ACC112 (cell line): Measurements from ENCODE around the gene DNPH1.
A peak's percentile ranks its signal among the peaks of the same experiment; 100 is the strongest.

Experiments
- H2AFZ ChIP-seq: fragments of 200-600 bp; sonication (generic); one replicate; pipeline ENCODE4 v1.6.0; 2017; ENCODE audit warnings: antibody characterized with exemption, low read length; ENCODE audit not compliant: unreplicated experiment
- H3K27ac ChIP-seq: fragments of 200-600 bp; sonication (generic); 2 replicates; pipeline ENCODE4 v1.5.1; 2014; ENCODE audit warnings: low read depth, mild to moderate bottlenecking, antibody characterized with exemption, low read length, moderate library complexity
- H3K27me3 ChIP-seq: fragments of 200-600 bp; sonication (generic); 2 replicates; pipeline ENCODE4 v1.6.1; 2014; ENCODE audit warnings: mild to moderate bottlenecking, antibody characterized with exemption, low read length, moderate library complexity, mixed read lengths; ENCODE audit not compliant: insufficient read depth
- H3K36me3 ChIP-seq: fragments of 200-600 bp; sonication (generic); 2 replicates; pipeline ENCODE4 v1.6.1; 2016; ENCODE audit warnings: mild to moderate bottlenecking, antibody characterized with exemption, low read length, moderate library complexity, mixed read lengths; ENCODE audit not compliant: insufficient read depth
- H3K4me1 ChIP-seq: fragments of 200-600 bp; sonication (generic); one replicate; pipeline ENCODE4 v1.6.1; 2016; ENCODE audit warnings: low read length, mixed read lengths; ENCODE audit not compliant: insufficient read depth, unreplicated experiment, control insufficient read depth
- H3K4me3 ChIP-seq: fragments of 200-600 bp; sonication (generic); 2 replicates; pipeline ENCODE4 v1.5.1; 2014; ENCODE audit warnings: mild to moderate bottlenecking, low read depth, low read length
- H3K79me2 ChIP-seq: fragments of 200-600 bp; sonication (generic); one replicate; pipeline ENCODE4 v1.6.0; 2016; ENCODE audit warnings: low read length; ENCODE audit not compliant: control insufficient read depth, unreplicated experiment, insufficient read depth

Gene DNPH1

GRCh38 chr6:43241446-43241845, 12.2 kb upstream of the DNPH1 start:
- Histone ChIP-seq H3K4me1 (no peaks in the 10 kb centered on the region), H3K27ac (no peak overlapping the region), H2AFZ (no peak overlapping the region), H3K36me3 (no peaks in the 10 kb centered on the region), H3K27me3 (peaks cover 87% of the 10 kb centered on the region), H3K4me3 (no peak overlapping the region), H3K79me2 (no peaks in the 10 kb centered on the region)

DNA sequence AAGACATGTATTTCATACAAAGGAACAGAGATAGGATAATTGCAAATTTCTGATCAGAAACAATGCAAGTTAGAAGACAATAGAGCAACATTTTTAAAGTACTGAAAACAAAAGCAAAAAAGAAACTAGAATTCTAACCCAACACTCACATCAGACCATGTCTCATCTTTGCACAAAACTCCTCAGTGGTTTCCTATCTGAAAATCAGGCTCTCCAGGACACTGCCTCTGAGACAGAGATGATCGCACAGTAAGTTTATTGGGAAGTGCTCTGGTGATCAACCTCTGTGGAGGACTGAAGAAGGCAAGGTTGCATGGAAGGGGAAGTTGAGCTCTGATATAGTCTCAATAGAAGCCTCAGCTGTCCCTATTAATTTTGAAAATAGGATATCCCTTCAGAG, 11.7 kb upstream of the DNPH1 start:
- Histone ChIP-seq H3K79me2 (no peaks in the 10 kb centered on the region), H3K27ac (no peak overlapping the region), H3K4me3 (no peak overlapping the region), H3K36me3 (no peaks in the 10 kb centered on the region), H3K4me1 (no peaks in the 10 kb centered on the region), H2AFZ (no peak overlapping the region), H3K27me3 (peaks cover 86% of the 10 kb centered on the region)

- Histone ChIP-seq H3K27ac (no peak overlapping the region), H3K79me2 (no peaks in the 10 kb centered on the region), H3K4me3 (no peak overlapping the region), H2AFZ (no peak overlapping the region), H3K4me1 (no peaks in the 10 kb centered on the region), H3K27me3 (peaks cover 67% of the 10 kb centered on the region), H3K36me3 (no peaks in the 10 kb centered on the region)
Observed at GRCh38 chr6:43239054-43239453, 9.8 kb upstream of the DNPH1 start.

DNA sequence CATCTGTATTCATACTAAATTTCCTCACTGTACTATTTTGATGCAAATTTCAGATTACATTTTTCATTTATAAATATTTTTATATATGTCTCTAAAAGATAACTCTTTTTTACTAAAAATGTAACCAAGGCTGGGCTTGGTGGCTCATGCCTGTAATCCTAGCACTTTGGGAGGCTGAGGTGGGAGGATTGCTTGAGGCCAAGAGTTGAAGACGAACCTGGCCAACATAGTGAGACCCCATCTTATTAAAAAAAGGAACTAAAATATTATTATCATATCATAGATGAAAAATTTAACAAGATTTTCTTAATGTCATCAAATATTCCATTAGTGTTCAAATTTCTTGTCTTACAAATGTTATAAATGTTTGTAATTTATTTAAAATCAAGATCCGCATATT, 6.6 kb upstream of the DNPH1 start:
- Histone ChIP-seq H2AFZ (no peak overlapping the region), H3K27ac (no peak overlapping the region), H3K27me3 (peaks cover 43% of the 10 kb centered on the region), H3K36me3 (no peaks in the 10 kb centered on the region), H3K4me1 (no peaks in the 10 kb centered on the region), H3K79me2 (no peaks in the 10 kb centered on the region), H3K4me3 (no peak overlapping the region)

DNA sequence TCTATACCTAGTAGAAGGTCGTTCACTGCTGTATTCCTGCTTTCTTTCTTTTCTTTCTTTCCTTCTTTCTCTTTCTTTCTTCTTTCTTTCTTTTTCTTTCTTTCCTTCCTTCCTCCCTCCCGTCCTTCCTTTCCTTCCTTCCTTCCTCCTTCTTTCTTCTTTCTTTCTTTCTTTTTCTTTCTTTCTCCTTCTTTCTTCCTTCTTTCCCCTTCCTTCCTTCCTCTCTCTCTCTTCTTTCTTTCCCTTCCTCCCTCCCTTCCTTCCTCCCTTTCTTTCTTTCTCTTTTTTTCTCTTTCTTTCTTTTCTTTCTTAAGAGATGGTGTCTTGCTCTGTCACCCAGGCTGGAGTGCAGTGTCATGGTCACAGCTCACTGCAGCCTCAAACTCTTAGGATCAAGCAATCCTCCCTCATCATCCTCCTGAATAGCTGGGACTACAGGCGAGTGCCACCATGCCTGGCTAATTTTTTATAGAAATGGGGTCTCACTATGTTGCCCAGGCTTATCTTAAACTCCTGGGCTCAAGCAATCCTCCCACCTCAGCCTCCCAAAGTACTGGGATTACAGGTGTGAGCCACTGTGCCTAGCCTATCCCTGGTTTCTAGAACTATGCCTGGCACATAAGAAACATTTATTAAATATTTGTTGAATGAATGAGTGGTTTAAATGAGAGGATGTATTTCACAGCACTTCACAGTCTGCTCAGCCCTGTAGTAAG, 2.6 kb upstream of the DNPH1 start:
- Histone ChIP-seq H3K79me2 (no peaks in the 10 kb centered on the region), H2AFZ (no peak overlapping the region), H3K4me3 (no peak overlapping the region), H3K4me1 (no peaks in the 10 kb centered on the region), H3K36me3 (no peaks in the 10 kb centered on the region), H3K27ac (no peak overlapping the region), H3K27me3 (peaks cover 9% of the 10 kb centered on the region; the same call in 1 of the 2 replicates)

- H3K36me3 ChIP-seq: no peaks in the 10 kb centered on the region
- peaks cover 6% of the 10 kb centered on the region; the same call in 1 of the 2 replicates for H3K27me3 ChIP-seq
- H3K4me1 ChIP-seq: no peaks in the 10 kb centered on the region
- no peak overlapping the region for H3K4me3 ChIP-seq
- no peak overlapping the region for H3K27ac ChIP-seq
- no peaks in the 10 kb centered on the region for H3K79me2 ChIP-seq
- H2AFZ ChIP-seq: no peak overlapping the region
Observed at GRCh38 chr6:43231053-43231452, 1.8 kb upstream of the DNPH1 start.

GRCh38 chr6:43229803-43230620, 731 bp upstream of the DNPH1 start:
- H3K4me3 ChIP-seq: peak overlapping the region; percentile 90
- H3K27ac ChIP-seq: no peak overlapping the region

DNA sequence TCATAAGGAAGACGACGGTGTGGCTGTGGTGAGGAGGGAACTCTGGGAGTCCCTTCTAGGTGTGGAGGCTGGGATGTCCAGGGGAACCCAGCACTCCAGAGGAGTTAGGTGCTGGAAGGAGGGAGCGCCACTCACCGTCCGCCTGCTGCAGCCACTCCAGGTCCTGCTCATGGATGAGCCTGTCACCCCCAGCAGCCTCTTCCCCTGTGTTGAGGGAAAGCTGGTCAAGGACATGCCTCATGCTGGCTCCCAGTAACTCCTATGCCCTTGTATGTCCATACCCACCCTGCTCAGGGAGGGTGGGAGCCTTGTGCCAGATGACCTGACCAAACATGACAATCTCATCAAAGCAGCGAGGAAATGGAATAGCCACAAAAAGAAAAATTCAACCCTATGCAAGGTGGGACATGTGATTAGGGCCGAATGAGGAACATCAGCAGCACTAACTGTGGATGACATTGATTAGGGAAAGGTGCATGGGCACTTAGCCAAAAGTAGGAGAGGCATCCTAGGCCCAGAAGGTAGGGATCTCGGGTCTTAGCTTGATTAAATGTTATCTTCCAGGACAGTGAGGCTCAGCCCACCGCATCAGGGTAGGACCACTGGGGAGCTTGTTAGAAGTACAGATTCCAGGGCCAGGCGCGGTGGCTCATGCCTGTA, 3.0 kb downstream of the DNPH1 start:
- no peaks in the 10 kb centered on the region for H3K79me2 ChIP-seq
- H3K27ac ChIP-seq: no peak overlapping the region
- no peaks in the 10 kb centered on the region; the same call in 1 of the 2 replicates for H3K36me3 ChIP-seq
- H3K4me1 ChIP-seq: peaks cover 7% of the 10 kb centered on the region
- no peak overlapping the region for H2AFZ ChIP-seq
- no peaks in the 10 kb centered on the region for H3K27me3 ChIP-seq
- no peak overlapping the region for H3K4me3 ChIP-seq

More at GRCh38 chr6:43229803-43230620, 731 bp upstream of the DNPH1 start:
- Histone ChIP-seq H3K4me1 (no peaks in the 10 kb centered on the region), H3K79me2 (no peaks in the 10 kb centered on the region), H3K36me3 (no peaks in the 10 kb centered on the region), H2AFZ (peak overlapping the region; percentile 68), H3K27me3 (peaks cover 6% of the 10 kb centered on the region; the same call in 1 of the 2 replicates)

DNA sequence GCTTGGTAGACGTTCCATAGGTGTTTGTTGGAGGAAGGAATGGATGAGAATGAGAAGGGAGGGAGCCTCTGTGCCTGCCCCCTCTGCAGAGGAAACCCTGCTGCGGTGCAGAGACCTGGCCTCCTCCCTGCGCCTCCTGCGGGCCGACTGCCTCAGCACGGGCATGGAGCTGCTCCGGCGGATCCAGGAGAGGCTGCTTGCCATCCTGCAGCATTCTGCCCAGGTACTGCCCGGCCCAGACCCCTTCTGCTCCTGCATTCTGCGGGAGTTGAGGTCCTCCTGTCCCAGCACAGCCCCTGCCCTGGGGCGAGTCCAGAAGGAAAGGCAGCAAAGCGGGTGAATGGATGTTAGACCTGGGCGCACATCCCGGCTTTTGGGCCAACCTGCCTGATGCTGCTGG, 6.1 kb downstream of the DNPH1 start:
- H2AFZ ChIP-seq: no peak overlapping the region
- peaks cover 7% of the 10 kb centered on the region for H3K4me1 ChIP-seq
- no peak overlapping the region for H3K4me3 ChIP-seq
- no peaks in the 10 kb centered on the region; the same call in 1 of the 2 replicates for H3K36me3 ChIP-seq
- no peak overlapping the region for H3K27ac ChIP-seq
- no peaks in the 10 kb centered on the region for H3K27me3 ChIP-seq
- H3K79me2 ChIP-seq: no peaks in the 10 kb centered on the region

DNA sequence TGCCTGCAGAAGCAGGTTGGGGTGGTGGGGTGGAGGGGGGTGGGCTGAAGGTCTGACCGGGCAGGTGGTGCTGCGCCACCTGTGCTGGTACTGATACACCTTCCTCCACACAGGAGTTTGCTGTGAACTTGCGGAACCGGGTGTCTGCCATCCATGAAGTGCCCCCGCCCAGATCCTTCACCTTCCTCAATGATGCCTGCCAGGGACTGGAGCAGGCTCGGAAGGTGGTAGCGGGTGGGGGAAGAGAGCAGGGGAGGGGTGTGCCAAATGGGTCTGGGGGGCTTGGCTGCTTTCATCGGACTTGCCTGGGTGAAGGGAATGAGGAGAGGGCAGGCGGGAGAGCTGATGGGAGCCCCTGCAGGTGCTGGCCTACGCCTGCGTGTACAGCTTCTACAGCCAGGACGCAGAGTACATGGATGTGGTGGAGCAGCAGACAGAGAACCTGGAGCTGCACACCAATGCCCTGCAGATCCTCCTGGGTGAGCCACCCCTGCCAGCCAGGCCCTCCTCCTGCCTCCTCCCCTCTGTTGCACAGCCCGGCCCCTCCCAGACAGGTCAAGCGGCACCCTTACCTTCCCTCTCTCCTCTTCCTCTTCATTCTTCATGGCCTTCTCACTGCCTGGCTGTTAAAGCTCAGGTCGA, 6.7 kb downstream of the DNPH1 start:
- H3K36me3 ChIP-seq: no peaks in the 10 kb centered on the region; the same call in 1 of the 2 replicates
- peaks cover 7% of the 10 kb centered on the region for H3K4me1 ChIP-seq

More for the DNA sequence above, 6.7 kb downstream of the DNPH1 start:
- no peak overlapping the region for H3K4me3 ChIP-seq
- no peak overlapping the region for H3K27ac ChIP-seq
- no peaks in the 10 kb centered on the region for H3K79me2 ChIP-seq
- H2AFZ ChIP-seq: no peak overlapping the region
- no peaks in the 10 kb centered on the region for H3K27me3 ChIP-seq
